PFSK-1 (cell line): ENCODE data around the gene SIPA1.

Experiments
- FOXP2 ChIP-seq: optimal IDR thresholded peaks from 2 replicates; pipeline ENCODE3; 2011; ENCODE audit warnings: borderline replicate concordance, control low read depth, inconsistent platforms; ENCODE audit not compliant: insufficient read depth; ENCODE audit errors: extremely low read length, extremely low read depth
- POLR2AphosphoS5 ChIP-seq: IDR thresholded peaks from 2 replicates; pipeline ENCODE4 v1.6.1; 2012; ENCODE audit warnings: low read depth, mild to moderate bottlenecking, control low read depth, low read length, moderate library complexity
- SIN3A ChIP-seq: IDR thresholded peaks from 2 replicates; pipeline ENCODE4 v1.6.1; 2012; ENCODE audit warnings: mild to moderate bottlenecking, low read length, moderate library complexity, borderline replicate concordance; ENCODE audit not compliant: insufficient read depth
- TAF1 ChIP-seq: IDR thresholded peaks from 2 replicates; pipeline ENCODE4 v1.6.1; 2012; ENCODE audit warnings: low read length, control low read depth, borderline replicate concordance; ENCODE audit not compliant: insufficient read depth
- TF ChIP-seq, protein P1 (sequence below), 2 experiments: IDR thresholded peaks; 2 replicates each; pipeline versions ENCODE4 v1.6.1 to v1.8.0; 2011 to 2012; ENCODE audit warnings: low read depth in 2 of 2, low read length in 2 of 2, control low read depth in 1 of 2, inconsistent platforms in 1 of 2, mild to moderate bottlenecking in 1 of 2, moderate library complexity in 1 of 2; ENCODE audit not compliant: insufficient read depth in 1 of 2

The SIPA1 gene

DNA sequence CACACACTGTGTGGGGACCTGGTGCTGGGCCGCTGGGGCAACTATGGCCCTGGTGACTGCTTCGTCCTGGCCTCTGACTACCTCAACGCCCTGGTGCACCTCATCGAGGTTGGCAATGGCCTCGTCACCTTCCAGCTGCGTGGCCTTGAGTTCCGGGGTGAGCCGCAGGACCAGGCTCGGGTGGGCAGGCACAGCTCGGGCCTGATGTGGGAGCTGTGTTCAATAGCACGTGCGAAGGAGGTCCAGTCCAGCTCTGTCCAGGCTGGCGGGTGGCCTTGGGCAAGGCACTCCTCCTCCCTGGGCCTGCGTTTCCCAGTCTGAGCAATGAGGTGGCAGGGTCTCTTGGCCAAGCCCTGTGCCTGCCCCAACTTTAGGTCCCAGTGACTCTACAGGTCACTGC is 8.3 kb upstream of the SIPA1 start:
- TF ChIP-seq, protein P1, sequence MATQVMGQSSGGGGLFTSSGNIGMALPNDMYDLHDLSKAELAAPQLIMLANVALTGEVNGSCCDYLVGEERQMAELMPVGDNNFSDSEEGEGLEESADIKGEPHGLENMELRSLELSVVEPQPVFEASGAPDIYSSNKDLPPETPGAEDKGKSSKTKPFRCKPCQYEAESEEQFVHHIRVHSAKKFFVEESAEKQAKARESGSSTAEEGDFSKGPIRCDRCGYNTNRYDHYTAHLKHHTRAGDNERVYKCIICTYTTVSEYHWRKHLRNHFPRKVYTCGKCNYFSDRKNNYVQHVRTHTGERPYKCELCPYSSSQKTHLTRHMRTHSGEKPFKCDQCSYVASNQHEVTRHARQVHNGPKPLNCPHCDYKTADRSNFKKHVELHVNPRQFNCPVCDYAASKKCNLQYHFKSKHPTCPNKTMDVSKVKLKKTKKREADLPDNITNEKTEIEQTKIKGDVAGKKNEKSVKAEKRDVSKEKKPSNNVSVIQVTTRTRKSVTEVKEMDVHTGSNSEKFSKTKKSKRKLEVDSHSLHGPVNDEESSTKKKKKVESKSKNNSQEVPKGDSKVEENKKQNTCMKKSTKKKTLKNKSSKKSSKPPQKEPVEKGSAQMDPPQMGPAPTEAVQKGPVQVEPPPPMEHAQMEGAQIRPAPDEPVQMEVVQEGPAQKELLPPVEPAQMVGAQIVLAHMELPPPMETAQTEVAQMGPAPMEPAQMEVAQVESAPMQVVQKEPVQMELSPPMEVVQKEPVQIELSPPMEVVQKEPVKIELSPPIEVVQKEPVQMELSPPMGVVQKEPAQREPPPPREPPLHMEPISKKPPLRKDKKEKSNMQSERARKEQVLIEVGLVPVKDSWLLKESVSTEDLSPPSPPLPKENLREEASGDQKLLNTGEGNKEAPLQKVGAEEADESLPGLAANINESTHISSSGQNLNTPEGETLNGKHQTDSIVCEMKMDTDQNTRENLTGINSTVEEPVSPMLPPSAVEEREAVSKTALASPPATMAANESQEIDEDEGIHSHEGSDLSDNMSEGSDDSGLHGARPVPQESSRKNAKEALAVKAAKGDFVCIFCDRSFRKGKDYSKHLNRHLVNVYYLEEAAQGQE (IDR thresholded peaks at IDR 0.05; ENCODE audit: insufficient read depth in 1 of 2, low read depth in 2 of 2, low read length in 2 of 2): no peak
- TF ChIP-seq FOXP2 (no peak), POLR2AphosphoS5 (no peak), SIN3A (no peak), TAF1 (no peak)

- TF ChIP-seq, protein P1 (IDR thresholded peaks at IDR 0.05; ENCODE audit: insufficient read depth in 1 of 2, low read depth in 2 of 2, low read length in 2 of 2): no peak
- TF ChIP-seq TAF1 (no peak), SIN3A (no peak)
These were observed 7.7 kb upstream of the SIPA1 start for GRCh38 chr11:65630215-65630614.

DNA sequence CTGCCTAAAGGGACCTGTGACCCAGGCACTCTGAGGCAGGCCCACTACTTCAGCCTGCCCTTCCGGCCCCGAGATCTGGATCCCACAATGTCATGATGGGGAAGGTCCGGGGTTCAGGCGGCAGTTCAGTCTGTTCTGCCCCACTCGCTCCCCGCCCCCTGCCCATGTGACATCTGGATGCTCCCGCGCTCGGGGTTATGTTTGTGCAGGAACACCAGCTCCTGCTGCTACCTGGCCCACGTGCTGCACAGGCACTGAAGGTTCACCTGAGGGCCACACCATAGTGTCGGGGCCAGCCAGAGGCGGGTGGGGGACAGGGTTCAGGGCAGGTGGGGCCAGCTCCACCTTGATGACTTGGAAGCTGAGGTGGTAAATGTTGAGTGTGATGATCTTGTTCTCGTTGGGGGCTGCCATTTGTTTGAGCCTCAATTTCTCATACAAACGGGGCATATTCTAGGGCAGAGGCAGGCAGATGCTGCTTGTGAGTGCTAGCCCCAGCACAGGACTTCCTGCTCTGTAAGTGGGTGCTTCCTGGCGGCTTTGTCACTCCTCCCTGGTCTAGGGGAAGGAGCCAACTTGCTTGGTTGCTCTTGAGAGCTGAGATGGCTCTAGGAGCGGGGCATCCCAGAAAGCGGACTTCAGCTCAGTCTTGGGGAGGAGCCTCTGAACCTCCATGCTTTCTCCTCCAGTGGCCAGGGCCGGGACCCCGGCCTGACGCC is 4.4 kb upstream of the SIPA1 start:
- no peak for TF ChIP-seq FOXP2
- no peak for TF ChIP-seq TAF1
- TF ChIP-seq, protein P1 (IDR thresholded peaks at IDR 0.05; ENCODE audit: insufficient read depth in 1 of 2, low read depth in 2 of 2, low read length in 2 of 2): no peak
- no peak for TF ChIP-seq SIN3A
- no peak for TF ChIP-seq POLR2AphosphoS5

- TF ChIP-seq SIN3A: no peak
- TF ChIP-seq, protein P1 (IDR thresholded peaks at IDR 0.05; ENCODE audit: insufficient read depth in 1 of 2, low read depth in 2 of 2, low read length in 2 of 2): no peak
- no peak for TF ChIP-seq POLR2AphosphoS5
- TF ChIP-seq FOXP2: no peak
- TF ChIP-seq TAF1: no peak
These were observed 3.8 kb upstream of the SIPA1 start for GRCh38 chr11:65634109-65634436.

GRCh38 chr11:65634440-65634839 is 3.5 kb upstream of the SIPA1 start:
- TF ChIP-seq FOXP2: no peak
- TF ChIP-seq POLR2AphosphoS5: no peak
- TF ChIP-seq TAF1: no peak
- no peak for TF ChIP-seq SIN3A
- TF ChIP-seq, protein P1 (IDR thresholded peaks at IDR 0.05; ENCODE audit: insufficient read depth in 1 of 2, low read depth in 2 of 2, low read length in 2 of 2): no peak
